Fibroblast of lung (primary cell): ENCODE data around the gene TXNDC16.

Experiments used
- CTCF ChIP-seq, 2 donors: IDR thresholded peaks in 1 of 2; conservative IDR thresholded peaks in 1 of 2; 1 replicate in 1 of 2; 2 replicates in 1 of 2; pipeline ENCODE4 v1.5.1; 2011 to 2012; ENCODE audit warnings: low read length in 2 of 2, control low read depth in 1 of 2, inconsistent platforms in 1 of 2, low read depth in 1 of 2, mild to moderate bottlenecking in 1 of 2
- EZH2 ChIP-seq: IDR thresholded peaks from 2 replicates; pipeline ENCODE4 v1.5.1; 2012; ENCODE audit warnings: low read length, control low read depth, mild to moderate bottlenecking; ENCODE audit errors: missing control alignments

DNA sequence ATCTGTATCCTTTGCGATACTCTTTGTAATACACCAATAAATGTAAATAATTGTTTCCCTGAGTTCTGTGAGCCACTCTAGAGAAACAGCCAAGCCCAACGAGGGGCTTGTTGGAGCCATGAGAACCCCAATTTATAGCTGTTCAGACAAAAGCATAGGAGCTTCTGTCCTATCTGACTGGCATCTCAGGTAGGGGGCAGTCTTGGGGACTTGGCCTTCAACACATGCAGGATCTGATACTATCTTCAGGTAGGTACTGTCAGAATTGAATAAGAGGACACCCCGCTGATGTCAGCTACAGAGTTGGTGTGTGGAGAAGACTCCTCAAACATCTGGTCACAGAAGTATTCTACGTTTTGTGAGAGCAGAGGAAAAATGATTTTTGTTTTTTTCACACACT is 25.3 kb downstream of the TXNDC16 start:
- TF ChIP-seq CTCF (conservative IDR thresholded peaks at IDR 0.05 in 1 of 2, IDR thresholded peaks at IDR 0.05 in 1 of 2; ENCODE audit: low read depth in 1 of 2, low read length in 2 of 2) (no peak), EZH2 (no peak)
